Esophagus squamous epithelium (tissue), 4 donors: ENCODE measurements around the gene RNASE13.

ENCODE experiments used
- POLR2A ChIP-seq, 4 donors: fragments of 450-650 bp; IDR thresholded peaks; one replicate each; pipeline ENCODE4 v1.6.1; 2017; ENCODE audit warnings: antibody characterized with exemption in 4 of 4, mild to moderate bottlenecking in 4 of 4, moderate library complexity in 3 of 4
- TF ChIP-seq, protein P1 (sequence below), 6 experiments: fragments of 450-650 bp in 4 of 6; fragments of 200-600 bp in 2 of 6; sonication (generic) in 2 of 6; IDR thresholded peaks; one replicate each; pipeline ENCODE4 v1.5.1; 2016 to 2019; ENCODE audit warnings: antibody characterized with exemption in 6 of 6, mild to moderate bottlenecking in 4 of 6, moderate library complexity in 4 of 6

DNA sequence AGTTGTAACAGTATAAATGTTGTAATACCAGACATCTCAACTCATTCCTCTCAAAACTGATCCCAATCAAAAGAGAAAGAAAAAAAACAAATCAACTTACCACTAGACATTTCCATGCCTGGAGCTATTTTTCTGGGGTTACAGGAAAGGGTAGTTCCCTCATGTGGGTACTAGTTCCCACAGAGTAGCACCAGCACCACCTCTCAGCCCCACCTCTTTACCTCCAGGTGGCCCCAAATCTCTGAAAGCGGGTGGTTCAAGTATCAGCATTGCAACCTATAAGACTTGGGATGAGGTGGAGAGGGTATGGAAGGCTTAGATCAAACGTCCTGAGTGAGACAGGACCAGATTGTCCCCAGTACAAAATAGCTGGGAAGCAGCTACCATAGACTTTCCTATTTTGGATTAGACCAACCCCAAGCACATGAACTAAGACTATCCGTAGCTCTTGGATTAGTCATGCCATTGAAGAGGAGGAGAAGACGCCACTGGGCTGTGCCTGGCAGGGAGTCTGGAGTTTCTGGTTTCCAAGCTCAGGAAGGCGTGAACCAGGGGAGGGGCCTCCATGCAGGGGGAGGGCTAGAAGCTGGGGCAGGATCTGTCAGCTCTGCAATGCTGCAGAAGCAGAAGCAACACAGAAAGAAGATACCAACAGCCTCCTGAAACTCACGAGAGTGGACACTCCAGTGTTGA lies 35.8 kb downstream of the RNASE13 start, which contains the start of gene SLC39A2:
- TF ChIP-seq POLR2A (IDR thresholded peaks at IDR 0.05) = no peak
- TF ChIP-seq, protein P1, sequence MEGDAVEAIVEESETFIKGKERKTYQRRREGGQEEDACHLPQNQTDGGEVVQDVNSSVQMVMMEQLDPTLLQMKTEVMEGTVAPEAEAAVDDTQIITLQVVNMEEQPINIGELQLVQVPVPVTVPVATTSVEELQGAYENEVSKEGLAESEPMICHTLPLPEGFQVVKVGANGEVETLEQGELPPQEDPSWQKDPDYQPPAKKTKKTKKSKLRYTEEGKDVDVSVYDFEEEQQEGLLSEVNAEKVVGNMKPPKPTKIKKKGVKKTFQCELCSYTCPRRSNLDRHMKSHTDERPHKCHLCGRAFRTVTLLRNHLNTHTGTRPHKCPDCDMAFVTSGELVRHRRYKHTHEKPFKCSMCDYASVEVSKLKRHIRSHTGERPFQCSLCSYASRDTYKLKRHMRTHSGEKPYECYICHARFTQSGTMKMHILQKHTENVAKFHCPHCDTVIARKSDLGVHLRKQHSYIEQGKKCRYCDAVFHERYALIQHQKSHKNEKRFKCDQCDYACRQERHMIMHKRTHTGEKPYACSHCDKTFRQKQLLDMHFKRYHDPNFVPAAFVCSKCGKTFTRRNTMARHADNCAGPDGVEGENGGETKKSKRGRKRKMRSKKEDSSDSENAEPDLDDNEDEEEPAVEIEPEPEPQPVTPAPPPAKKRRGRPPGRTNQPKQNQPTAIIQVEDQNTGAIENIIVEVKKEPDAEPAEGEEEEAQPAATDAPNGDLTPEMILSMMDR (IDR thresholded peaks at IDR 0.05) = no peak
